NCI-H82 treated with DMSO at 0.1 percent for 48 hours (cell line): ENCODE measurements around the gene PAK5.
"Not testable (repeated sequence)": the region's sequence is repeated elsewhere in the genome, so short reads cannot be mapped to it uniquely, and the experiment has no call there.

Experiments used
- DNase-seq: peaks from one replicate; lab custom pipeline; 2025; ENCODE audit not compliant: unreplicated experiment; lab: John Stamatoyannopoulos, UW

The PAK5 gene

DNA sequence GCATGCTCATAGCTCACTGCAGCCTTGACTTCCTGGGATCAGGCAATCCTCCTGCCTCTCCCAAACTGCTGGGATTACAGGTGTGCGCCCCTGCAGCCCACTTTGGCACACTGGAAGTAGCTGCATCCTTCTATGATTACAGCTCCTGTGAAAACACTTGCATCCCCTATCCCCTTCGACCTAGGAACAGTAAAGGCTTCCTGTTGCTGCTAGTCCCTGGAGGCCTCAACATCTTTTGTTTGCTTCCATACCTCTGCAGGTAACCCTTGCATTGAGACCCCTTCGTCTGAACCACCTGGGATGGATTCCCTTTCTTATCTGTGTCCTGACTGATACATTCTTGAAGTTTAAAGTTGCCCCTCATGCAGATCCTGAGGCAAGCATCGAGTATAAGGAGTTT, 152.4 kb downstream of the PAK5 start:
- no peak for DNase-seq

DNA sequence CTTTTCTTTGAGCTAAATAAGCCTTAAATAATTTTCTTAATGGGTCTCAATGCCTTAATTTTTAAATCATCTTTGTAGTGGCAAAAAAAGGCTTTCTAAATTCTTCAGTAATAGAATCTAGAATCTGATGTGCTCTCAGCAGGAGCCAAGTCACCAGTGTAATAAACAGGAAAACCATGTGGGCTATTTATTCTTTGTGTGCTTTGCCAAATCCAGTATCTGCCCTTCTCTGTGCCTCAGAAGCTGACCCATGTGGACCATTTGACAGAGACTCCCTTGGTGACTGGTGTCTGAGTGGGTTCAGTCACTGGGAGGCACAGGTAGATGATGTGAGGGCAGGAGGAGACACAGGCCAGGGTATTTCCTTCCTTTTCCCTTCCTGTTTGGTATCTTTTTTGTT, 152.9 kb downstream of the PAK5 start:
- DNase-seq: no peak

DNA sequence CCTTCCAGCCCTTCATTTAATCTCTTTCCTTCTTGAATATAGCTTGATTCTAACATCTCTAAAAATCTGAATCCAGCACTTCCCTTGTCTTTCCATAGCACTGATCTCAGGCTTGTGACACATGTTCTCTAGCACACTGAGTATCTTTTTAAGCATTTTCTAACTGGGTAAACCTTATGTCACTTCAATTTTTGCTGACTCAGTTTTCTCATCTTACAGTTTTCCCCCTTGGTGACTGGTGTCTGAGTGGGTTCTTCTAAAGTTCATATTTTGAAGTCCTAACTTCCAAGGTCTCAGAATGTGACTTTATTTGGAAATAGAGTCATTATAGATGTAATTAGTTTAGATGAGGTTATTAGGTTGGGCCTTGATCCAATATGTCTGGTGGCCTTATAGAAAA, 153.9 kb downstream of the PAK5 start:
- no peak for DNase-seq

DNA sequence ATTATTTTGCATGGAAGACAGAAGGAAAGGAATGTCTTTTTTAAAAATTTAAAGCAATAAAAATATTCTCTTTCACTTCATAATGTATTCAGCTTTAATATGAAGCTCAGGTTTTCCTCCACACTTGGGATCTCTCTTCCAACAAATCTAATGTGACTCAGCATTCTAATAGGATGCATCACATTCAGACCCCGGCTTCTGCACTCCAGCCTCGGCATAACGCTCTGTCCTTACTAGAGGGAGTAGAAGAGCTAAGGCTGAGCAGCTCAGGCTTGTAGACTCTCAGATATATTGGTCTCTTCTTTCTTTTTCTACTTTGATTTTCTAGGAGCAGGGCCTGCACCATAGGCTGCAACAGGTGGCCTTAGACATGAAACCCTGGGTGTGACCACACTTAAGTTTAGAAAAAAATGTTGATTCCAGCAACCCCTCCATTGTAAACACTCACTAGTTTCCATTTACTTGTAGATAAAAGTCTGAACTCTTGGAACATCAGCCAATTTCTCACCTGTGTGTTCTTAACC, 161.7 kb downstream of the PAK5 start:
- DNase-seq: no peak

DNA sequence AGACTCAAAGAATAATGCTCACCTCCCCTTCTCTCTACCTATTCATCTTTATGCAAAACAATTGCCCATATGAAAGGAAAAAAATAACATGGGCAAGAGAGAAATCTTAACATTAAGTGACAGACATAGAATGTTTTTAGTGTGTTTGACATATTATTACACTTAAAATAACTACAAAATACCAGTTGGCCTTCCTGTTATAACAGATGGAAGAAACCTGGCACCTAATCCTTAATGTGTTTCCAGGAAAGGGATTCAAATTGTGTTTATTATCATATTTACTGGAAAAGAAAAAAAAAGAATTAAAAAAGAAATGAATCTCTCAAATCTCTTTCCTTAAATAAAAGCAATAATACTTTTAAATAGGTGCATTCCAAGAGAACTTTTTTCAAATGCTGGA, 165.9 kb downstream of the PAK5 start:
- no peak for DNase-seq

DNA sequence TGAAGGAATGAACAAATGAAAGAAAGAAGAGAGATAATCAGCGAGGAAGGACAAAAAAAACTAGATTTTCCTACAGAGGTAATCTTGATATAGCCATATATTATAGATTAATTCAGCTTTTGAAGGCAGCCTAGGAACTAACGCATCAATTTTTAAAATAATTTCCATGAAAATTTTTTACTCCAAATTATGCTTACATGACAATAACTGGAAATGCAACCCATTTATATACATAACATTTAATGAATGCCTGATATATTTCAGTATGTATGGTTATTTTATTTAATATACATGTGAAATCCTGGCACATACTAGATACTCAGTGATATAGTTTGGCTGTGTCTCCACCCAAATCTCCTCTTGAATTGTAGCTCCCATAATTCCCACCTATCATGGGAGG, 166.8 kb downstream of the PAK5 start:
- DNase-seq: no peak

DNA sequence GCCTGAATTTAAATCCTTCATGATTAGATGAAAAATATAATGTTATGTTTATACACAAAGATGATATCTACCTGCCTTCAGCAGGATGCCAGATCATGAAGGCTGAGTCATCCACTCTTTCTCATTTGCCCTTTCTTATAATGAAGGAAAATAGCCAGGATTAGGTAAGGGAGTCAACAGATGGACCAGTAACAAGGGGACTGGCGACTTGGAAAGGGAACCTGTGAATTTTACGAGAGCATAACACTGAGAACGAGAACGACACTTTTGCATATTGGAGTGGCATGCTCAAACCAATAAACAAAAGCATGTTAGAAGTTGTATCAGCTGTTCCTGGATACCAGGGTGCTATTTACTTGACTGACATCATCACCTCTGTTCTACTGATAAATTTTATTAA, 170.5 kb downstream of the PAK5 start:
- DNase-seq: no peak

DNA sequence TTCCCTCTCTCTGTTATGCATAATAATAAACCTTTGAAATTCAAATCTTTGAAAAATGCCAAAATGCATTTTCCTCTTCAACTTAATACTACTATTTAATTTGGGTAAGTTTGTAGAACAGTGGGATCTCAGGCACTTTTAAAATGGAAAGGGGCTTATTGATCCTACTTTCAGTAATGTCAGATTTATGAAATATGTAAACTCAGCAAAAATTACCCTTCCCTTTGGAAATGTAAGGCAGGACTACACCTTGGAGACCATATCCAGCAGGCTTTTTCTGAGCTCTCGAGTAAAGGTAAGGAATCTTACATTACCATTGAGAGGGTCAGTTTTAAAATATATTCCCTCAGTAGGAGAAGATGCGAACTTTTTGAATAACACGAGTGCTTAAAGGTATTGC, 175.5 kb downstream of the PAK5 start:
- no peak for DNase-seq

DNA sequence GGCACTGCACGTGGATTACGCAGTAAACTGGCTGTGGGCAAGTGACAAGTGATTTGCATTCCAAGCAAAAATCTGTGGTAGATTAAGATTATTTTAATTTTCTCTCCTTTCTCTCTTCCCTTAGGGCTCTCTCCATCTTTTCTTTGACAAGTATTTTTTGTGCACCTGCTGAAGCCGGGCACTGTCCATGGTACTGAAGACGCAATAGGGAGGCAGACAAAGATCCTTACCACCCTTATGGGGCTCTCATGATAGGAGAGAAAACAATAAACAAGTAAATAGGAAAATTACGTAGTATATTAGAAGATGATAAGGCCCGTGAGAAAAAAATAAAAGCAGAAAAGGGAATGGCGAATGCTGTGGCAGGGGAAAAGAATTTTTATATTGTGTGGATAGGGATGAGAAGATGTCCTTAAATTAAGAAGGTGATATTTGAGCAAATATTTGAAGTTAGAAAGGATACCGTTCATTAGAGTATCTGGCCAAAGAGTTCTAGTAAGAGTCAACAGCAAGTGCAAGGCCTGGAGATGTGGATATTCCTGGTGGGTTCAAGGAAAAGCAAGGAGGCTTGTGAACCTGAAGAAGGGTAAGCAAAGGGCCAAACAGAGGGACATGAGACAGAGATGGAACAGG, 178.5 kb downstream of the PAK5 start:
- DNase-seq: no peak

DNA sequence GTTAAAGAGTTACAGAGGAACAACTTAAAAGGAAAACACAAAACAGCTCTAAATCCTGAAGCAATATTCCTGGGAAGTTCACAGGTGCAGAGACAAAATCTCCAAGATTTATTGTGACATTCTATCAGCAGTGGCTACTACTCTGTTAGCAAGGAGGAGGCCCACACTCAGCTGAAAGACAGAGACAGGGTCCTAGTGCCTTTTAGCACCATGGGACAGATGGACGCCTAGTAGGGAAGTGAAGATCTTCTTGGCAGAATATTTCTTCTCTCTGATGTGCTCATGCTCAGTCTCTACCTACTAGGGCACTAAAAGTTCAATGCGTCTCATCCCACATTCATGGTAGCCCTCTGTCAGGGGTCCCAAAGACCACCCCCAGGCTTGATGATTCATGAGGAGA, 191.1 kb downstream of the PAK5 start:
- DNase-seq: no peak

DNA sequence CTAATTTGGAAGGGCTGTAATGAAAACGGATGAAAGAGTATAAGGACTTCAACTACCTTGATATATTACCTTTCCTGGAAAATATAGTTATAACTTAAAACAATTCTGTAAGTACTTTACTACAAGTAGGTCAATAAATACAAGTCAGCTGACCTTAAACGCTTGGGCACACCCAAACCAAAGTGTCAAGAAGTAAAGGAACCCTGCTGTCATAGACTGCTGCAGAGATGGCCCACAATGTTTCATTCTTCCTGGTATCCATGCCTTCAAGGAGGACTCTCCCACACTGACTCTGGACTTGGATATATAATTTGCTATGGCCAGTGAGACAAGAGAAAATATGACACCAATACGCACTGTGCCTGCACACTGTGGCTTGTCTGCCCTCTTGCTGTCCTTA, 192.5 kb downstream of the PAK5 start:
- DNase-seq: no peak

DNA sequence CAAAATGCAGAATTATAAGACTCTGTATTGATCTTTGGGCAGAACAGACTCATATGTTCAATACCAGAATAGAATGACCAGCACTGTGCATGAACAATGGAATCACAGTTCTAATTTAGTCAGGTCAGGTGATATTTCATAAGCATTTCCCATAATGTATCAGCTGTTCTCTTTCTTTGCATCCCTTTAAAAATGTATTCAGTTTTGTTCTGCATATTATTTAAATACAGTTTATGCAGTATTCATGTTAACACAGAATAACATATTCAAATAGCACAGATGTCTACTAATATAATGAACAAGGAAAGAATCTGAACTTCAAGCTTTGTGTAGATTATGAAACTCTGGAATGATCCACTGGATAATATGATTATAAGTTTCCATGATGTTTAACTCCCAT, 196.0 kb downstream of the PAK5 start:
- DNase-seq: no peak

DNA sequence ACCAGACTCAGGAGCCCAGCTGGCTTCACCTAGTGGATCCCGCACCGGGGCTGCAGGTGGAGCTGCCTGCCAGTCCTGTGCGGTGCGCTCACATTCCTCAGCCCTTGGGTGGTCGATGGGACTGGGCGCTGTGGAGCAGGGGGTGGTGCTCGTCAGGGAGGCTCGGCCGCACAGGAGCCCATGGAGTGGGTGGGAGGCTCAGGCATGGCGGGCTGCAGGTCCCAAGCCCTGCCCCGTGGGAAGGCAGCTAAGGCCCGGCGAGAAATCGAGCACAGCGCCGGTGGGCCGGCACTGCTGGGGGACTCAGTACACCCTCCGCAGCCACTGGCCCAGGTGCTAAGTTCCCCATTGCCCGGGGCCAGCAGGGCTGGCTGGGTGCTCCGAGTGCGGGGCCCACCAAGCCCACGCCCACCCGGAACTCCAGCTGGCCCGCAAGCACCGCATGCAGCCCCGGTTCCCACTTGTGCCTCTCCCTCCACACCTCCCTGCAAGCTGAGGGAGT, 197.3 kb downstream of the PAK5 start:
- DNase-seq: not testable (repeated sequence)

DNA sequence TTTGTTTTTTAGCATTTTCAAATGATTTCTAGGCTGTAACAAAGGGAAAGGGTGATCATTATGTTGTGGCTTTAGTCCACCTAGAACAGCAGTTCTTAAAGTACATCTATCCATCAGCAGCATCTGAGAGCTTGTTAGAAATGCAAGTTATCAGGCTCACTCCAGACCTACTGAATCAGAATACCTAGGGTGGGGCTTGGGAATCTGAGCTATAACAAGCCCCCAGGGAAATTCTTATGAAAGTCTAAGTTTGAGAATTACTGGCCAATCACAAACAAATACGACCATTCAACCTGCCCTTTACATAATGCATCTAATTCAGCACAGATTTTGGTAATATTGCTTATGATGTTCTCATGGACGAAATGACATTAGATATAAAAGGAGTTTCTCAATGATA, 201.0 kb downstream of the PAK5 start:
- no peak for DNase-seq

DNA sequence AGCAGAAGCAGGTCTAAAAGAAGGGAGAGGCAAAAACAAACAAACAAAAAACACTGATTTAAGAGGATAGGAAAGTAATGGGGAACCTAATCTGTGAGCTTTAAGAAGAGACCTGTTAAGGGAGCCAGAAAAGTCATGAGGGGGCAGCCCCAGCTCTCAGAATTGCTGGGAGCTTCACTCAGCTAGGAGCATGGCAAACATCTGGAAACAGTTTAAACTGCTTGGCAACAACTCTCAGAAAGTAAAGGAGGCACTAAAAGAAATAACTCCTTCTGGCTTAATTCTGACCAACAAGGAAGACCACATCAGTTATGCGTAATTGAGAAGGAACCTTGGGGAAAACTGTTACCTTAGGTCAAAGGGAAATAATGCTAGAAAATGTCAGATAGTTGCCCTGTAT, 203.1 kb downstream of the PAK5 start:
- DNase-seq: no peak

DNA sequence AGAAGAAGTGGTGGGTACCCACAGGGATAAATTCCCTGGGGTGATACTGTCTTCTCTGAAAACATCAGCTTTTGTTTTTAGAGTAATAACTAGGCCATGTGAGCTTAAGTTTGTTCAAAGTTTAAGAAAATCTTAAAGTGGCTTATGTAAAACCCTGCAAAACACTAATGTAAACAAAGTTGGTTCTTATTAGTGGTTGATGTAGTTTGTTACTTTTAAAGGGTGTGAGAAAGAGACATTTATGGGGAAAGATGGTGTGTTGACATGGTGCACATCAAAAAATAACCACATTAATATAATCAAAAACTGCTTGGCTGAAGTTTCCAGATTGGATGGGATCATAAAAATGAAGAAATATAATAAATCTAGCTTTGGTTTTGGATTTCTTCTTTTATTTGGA, 204.5 kb downstream of the PAK5 start:
- no peak for DNase-seq

DNA sequence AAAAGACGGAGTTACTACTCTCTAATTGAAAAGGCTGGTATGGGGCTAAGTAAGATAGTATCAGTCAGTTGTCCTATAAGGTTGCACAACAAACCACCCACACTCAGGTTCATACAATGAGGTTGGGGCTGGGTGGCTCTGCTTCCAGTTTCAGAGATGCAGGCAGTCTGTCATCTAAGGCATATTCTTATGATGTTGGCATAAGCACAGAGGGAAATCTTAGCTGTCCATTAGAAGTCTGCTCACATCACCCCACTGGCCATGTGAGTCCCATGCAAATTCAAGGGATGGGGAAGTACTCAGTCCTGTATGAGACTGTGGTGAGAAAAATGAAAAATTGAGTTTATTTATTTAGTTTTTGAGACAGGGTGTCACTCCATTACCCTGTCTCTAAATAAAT, 205.9 kb downstream of the PAK5 start:
- no peak for DNase-seq

DNA sequence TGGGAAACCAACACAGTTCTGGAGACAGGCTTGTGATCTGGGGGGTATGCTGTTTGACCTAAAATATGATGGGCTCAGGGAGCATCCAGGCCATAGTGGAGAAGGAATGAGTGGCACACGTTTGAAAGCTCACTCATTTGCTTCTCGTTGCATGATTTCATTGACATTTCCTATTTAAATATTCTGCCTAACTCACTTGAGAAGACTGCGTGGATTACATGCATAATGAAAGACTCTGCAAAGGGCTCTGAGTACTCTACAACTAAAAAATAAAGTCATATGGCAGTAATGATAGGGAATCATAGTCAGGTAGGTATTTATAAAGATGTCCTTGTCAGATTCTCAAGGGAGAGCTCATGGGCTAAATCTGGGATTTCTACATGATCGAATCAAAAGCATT, 206.6 kb downstream of the PAK5 start:
- no peak for DNase-seq

DNA sequence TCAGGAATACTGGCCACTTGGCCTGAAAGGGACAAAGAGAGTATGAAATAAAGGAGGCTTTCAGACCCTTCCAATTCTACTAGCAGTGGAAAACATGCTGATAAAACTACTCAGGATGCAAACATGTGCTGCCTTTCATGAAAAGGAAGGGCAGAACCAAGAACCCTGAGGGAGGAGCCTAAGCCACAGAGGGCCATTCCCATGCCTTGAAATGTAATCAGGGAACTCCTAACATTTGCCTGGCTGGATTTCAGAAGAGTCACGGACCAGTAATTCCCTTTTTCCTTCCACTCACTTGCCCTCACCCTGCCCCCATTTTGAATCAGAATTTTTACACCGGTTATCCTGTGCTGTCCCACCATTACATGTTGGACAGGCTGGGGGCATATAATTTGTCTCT, 208.3 kb downstream of the PAK5 start:
- no peak for DNase-seq

DNA sequence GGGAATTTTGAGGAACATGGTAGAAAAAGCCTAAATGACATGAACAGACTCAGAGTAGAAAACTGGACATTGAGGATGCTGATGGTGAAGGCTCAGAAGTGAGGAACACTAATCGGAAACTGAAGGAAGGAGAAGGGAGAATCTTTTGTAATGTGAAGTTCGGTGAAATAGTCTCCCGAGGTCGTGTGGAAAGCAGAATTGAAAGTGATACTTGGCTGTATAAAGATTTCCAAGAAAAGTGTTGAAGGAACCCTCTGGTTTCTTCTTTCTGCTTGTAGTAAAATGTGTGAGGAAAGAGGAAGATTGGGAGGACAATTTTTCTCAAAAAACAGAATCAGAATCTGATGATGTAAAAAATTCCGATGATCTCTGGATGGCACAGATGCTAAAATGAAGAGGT, 209.0 kb downstream of the PAK5 start:
- DNase-seq: no peak

DNA sequence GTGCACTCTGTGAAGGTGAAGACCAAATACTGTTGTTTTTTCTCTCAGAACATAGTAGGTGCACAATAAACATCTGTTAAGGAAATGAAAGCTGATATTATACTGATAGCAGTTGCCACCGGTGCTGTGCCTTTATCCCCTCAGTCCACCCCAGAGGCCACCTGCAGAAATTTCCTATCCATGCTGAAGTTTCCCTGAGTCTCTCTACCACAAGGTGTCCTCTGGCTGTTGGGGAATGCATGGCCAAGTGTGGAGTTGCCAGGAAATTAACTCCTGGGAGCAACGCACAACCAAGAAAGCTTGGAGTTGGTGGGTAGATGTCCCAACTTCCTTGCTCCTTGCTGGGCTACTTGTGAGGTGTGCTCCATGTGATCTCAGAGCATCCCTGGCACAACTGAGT, 210.3 kb downstream of the PAK5 start:
- no peak for DNase-seq

DNA sequence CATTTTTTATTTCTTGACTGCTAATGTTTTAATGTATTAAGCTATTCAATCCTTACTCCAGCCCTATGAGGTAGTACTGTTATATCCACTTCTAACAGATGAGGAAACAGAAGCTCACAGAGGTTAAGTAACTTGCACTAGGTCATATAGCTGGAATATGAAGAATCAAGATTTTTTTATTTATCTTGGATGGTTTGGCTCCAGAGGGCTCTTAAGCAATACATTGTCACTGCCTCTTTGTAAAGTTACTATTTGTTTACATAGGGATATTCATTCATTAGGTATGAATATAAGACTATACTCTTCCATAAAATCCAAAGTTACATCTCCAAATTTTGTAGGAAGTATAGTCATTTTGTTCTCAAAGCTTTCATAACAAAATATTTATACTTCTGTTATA, 210.7 kb downstream of the PAK5 start:
- DNase-seq: no peak

DNA sequence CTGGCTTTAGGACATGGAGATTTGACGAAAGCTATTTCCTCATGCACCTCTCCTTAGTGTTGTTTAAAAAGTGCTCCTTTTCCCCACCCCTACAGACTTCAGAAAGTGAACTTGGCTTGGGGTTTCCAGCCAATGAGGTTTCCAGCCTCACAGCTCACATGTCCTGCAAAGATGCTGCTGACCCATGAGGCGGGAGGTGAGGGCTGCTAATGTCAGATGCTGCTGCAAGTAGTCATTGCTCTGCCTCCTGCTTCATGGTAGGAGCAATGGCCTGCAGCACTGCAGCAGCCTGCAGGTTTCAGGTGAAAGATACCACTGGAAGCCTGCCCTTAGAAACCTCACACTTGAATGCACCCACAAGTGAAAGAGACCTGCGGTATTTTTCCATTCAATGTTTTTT, 211.7 kb downstream of the PAK5 start:
- DNase-seq: no peak
